Left kidney (tissue), 2 donors: ENCODE data around the gene TAS1R3. TPM values are rescaled to one million over a fixed set of nuclear protein-coding genes. Genes with fewer than 3 reads are reported as not detected.
"Not testable (repeated sequence)": the region's sequence is repeated elsewhere in the genome, so short reads cannot be mapped to it uniquely, and the experiment has no call there.

ENCODE experiments used
- DNase-seq: peaks from one replicate; pipeline ENCODE4 v3.0.0-alpha.2; 2013
- polyA plus RNA-seq: library from polyadenylated mRNA; unstranded; fragments of 120-200 nt; gene quantifications from one replicate; pipeline ENCODE4 v1.2.1, GENCODE V29; 2013; ENCODE audit not compliant: insufficient read length

Gene TAS1R3
- polyA plus RNA-seq, 1 donor: 0.37 TPM

- DNase-seq: no peak
Measured at GRCh38 chr1:1354271-1355247, 23.5 kb downstream of the TAS1R3 start.

GRCh38 chr1:1355416-1355815 lies 24.3 kb downstream of the TAS1R3 start:
- DNase-seq: no peak

GRCh38 chr1:1356166-1356795 lies 25.2 kb downstream of the TAS1R3 start:
- no peak for DNase-seq

DNA sequence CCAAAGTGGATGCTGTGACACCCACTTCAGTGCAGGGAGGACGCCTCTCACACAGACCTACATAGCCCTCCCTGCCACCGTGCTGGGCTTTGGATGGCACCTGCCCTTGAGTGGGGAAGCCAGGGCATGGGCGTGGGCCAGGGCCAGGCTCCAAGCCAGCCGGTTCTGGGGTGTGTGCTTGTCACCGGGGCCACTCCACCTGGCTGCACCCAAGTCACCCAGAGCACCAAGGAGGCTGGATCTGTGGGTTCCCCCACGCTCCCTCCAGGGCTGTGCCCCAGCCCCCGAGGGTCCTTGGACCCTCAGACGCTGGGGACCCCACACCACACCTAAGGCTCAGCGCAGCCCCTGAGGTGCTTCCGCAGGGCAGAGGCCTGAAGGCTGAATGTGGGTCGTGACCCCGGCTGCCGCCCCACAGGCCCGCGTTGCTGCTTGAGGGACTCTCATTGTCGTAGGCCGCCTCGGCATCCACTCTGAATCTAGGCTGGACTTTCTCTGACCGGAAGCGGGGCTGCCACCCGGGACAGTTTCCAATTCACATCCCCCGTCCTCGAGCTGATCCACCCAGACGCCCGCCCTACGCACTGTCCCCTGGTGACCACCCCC lies 25.8 kb downstream of the TAS1R3 start:
- no peak for DNase-seq

GRCh38 chr1:1357871-1358432 lies 26.9 kb downstream of the TAS1R3 start:
- DNase-seq: no peak

DNA sequence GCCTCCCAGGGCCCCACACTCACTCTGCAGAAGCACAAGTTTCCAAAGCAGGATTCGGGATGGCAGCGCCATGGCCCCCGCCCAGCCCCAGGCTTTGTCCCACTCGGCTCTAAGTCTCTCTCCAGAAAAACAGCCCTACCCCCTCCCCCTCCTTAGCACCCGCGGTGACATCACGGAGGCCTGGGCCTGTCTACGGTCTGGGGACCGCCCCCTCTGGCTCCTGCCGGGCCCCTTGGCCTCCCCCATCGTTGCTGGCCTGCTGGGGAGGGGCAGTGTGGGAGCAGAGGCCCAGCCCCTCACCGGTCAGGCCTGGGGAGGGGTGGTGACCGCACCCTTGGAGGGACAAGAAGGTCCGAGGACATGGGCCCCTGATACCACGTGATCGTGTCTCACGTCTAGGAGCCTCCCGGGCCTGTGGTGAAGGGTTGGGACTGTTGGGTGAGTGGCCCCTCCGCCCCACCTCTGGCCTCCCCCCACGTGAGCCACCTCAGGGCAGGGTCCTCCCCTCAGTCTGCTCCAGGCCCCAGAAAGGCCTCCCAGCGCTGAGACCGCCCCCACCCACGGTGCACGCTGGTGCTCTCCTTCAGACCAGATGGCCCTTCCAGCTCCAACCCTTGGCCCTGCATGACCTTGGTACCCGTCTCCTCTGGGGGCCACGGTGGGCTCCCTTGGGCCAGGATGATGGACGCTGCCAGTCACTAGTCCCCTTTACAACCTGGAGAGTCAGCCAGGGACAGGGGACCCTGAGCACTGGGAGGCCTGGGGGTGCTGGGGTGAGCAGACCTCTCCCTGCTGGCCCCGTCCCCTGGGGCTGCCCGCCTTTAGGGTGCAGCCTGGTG lies 27.6 kb downstream of the TAS1R3 start, which contains the start of gene MXRA8:
Gene MXRA8, minus strand, starts transcription at position 123 of the 839 bp plus-strand sequence. Its CDS starts 51 bp downstream, at position 72.
- peak; percentile 69 for DNase-seq

- no peak for DNase-seq
Measured at GRCh38 chr1:1359308-1359663, 28.2 kb downstream of the TAS1R3 start.

DNA sequence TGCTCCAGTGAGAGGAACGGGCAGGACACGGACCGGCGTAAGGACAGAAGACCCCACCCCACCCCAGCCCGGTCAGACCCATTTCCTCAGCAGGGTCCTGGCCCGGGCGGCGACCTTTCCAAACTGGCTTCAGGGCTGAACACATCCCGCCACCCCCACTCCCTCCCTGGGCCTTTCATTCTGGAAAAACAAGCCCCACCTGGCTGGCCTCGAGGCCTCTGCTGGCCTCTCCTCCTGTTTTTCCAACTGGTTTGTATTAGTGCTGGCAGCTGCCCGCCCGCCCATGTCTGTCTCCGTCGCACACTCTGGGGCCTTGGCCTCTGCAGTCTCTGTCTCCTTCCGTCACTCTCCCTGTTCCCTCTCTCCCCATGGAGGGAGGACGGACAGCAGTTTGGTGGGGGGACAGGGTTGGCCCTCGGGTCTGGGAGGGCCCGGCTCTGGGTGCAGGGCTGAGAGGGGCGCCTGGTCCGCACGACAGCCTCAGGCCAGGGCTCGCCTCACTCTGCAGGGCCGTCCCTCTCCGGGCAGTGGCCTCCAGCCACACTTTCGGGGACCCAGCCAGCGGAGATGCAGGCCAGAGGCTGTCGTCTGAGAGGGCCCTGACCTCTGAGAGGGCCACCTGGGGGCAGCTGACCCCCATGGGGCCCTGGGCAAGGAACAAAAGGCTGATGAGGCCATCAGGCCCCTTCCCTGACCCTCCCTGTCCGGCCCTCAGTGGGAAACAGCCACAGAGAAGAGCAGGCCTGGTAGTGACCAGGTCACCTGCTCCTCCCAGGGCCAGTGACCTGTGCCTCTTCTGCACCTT lies 28.8 kb downstream of the TAS1R3 start:
- DNase-seq: no peak

DNA sequence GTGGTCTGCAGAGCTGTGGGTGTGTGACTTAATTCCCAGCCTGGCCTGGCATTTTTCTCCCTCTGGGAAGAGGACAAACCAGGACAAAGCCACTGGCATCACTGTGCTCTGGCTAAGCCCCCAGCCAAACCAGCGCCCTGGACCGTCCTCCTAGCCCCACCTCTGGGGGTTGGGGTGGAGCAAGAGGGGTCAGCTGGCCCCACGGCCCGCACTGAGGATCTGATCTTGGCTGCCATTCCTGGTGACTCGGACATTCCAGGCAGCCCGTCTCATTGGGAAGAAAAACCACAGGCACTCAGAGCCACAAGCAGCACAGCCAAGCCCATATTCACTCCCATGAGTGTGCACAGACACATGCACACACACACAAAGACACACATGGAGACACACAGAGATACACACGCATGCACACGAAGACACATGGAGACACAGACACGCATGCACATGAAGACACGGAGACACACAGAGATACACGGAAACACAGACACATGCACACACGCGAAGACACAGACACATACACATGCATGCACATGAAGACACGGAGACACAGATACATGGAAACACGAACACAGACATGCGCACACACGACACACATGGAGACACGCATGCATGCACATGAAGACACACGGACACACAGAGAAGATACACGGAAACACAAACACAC lies 29.6 kb downstream of the TAS1R3 start:
- no peak for DNase-seq

DNA sequence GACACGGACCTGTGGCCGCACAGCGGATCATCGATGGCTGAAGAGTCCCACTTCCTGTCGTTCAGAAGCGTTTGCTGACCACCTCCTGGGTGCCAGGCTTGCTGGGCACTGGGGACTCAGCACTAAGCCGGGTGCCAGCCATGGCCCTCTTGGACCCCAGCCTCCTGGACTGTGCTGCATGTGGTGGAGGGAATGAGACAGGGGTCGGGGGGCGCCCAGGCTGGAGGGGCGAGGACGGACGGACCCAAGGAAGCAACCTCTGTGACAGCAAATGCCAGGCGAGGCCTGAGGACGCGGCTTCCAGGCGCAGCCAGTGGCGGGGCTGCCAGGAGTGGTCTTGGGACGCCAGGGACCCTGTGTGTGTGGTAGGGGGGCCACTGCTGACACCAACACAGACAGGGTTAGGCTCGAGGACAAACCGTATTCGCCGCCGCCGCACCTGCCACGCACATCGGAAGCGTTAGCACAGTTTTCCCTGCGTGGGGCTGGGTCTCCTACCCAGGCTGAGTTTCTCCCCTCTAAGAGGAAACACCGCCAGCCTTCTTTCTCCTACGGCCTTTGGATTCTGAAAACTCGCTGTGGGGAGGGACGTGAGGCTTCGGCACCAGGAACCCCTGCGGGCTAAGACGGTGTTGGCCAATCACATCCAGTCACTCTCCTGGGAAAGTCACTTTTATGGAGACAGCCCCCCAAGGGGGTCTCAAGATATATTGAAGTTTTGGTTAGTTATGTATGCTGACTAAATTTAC lies 30.3 kb downstream of the TAS1R3 start:
- DNase-seq: no peak

GRCh38 chr1:1361982-1362423 lies 30.9 kb downstream of the TAS1R3 start:
- DNase-seq: no peak

- DNase-seq: no peak
Measured at GRCh38 chr1:1364266-1364665, 33.2 kb downstream of the TAS1R3 start.

DNA sequence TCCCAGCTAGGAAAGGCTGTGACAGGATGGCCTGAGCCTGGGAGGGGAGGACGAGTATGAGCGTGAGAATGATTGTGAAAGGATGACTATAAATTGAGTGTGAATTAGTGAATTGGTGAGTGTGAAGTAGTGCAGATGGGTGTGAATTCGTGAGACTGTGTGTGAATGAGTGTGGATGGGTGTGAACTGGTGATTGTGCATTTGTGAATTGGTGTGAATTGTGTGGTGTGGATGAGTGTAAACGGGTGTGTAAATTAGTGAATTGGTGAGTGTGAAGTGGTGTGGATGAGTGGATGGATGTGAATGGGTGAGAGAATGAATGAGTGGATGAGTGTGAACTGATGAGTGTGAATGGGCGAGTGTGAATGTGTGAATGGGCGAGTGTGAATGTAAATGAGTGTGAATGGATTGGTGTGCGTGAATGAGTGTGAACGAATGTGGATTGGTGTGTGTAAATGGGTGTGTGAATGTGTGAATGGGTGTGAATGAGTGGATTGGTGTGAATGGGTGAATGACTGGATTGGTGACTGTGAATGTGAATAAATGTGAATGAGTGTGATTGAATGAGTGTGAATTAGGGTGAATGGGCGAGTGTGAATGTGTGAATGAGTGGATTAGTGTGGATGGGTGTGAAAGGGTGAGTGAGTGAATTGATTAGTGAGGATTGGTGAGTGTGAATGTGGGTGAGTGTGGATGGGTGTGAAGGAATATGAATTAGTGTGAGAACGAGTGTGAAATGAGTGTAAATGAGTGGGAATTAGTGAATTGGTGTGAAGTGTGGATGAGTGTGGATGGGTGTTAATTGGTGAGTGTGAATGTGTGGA lies 35.0 kb downstream of the TAS1R3 start:
- no peak for DNase-seq

DNA sequence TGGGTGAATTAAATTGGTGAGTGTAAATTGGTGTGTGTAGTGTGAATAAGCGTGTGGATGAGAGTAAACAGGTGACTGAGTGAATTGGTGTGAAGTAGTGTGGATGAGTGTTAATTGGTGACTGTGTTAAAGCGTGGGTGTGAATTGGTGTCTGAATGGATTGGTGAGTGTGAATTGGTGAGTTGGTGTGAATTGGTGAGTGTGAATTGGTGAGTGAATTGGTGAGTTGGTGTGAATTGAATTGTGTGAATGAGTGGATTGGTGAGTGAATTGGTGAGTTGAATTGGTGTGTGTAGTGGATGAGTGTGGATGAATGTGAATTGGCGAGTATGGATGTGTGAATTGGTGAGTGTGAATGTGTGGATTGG lies 35.6 kb downstream of the TAS1R3 start:
- DNase-seq: no peak

DNA sequence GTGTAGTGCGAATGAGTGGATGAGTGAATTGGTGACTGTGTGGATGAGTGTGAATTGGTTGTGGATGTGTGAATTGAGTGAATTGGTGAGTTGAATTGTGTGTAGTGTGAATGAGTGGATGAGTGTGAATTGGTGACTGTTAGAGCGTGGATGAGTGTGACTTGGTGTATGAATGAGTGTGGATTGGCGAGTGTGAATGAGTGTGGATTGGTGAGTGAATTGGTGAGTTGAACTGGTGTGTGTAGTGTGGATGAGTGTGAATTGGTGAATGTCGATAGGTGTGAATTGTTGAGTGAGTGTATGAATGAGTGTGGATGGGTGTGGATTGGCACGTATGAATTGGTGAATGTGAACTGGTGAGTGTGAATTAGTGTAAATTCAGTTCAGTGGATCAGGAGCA lies 36.2 kb downstream of the TAS1R3 start:
- no peak for DNase-seq

DNA sequence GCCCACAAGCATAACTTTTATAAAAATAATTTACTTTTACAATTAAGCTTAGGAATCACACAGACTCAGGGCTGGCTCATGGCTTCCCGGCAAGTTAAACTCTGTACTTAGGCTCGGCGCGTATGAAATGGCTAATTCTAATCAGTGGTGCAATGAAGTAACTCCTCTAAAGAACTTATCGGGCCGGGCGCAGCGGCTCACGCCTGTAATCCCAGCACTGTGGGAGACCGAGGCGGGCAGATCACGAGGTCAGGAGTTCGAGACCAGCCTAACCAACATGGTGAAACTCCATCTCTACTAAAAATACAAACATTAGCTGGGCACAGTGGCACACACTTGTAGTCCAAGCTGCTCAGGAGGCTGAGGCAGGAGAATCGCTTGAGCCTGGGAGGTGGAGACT lies 39.0 kb downstream of the TAS1R3 start:
- not testable (repeated sequence) for DNase-seq

- no peak for DNase-seq
Measured at GRCh38 chr1:1370771-1371300, 39.8 kb downstream of the TAS1R3 start.

DNA sequence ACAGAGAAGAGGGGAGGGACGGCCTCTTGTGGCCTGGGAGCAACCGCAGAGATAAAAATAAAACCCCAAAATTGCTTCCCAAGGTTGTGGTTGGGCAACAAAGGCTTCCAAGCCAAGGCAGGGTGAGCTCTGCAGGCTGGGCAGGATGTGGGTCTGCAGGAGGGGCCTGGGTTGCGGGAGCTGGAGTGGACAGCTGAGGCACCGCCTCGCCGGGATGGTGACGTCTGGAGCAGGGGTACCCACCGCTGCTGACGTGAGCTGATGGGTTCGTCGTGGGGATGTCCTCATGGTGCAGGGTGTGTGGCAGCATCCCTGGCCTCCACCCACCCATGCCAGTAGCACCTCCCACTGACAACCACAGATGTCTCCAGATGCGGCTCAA lies 40.3 kb downstream of the TAS1R3 start:
- DNase-seq: no peak
